Measurements from ENCODE around the gene SYNGAP1.

The SYNGAP1 gene

GRCh38 chr6:33405386-33405940 lies 14.4 kb upstream of the SYNGAP1 start:
- DNase-seq = no peak

DNA sequence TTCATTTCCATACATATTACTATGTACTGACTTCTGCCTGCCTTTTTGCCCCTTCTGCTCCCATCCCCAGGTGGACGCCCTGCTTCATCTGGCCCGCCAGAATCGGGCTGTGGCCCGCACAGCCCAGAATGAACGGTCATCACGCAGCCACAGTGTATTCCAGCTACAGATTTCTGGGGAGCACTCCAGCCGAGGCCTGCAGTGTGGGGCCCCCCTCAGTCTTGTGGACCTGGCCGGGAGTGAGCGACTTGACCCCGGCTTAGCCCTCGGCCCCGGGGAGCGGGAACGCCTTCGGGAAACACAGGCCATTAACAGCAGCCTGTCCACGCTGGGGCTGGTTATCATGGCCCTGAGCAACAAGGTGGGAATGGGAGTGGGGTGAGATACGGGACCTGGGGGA lies 13.7 kb upstream of the SYNGAP1 start:
- DNase-seq = no peak

DNA sequence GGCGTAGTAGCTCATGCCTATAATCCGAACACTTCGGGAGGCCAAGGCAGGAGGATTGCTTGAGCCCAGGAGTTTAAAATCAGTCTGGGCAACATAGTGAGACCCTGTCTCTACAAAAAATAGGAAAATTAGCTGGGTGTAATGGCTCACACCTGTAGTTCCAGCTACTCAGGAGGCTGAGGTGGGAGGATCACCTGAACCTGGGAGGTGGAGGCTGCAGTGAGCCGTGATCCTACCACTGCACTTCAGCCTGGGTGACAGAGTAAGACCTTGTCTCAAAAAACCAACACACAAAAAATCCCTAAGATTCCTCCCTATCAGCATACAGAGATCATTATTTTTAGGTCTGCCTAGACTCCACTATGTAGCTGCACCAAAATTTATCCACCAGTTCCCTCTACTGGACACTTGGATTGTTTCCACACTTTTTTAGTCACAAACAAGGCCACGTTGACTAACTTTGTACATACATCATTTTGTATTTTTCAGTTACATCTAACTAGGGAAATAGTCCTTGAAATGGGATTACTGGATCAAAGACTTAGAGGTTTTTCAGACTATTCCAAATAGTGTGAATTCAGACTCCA lies 12.6 kb upstream of the SYNGAP1 start:
- no peak for DNase-seq

DNA sequence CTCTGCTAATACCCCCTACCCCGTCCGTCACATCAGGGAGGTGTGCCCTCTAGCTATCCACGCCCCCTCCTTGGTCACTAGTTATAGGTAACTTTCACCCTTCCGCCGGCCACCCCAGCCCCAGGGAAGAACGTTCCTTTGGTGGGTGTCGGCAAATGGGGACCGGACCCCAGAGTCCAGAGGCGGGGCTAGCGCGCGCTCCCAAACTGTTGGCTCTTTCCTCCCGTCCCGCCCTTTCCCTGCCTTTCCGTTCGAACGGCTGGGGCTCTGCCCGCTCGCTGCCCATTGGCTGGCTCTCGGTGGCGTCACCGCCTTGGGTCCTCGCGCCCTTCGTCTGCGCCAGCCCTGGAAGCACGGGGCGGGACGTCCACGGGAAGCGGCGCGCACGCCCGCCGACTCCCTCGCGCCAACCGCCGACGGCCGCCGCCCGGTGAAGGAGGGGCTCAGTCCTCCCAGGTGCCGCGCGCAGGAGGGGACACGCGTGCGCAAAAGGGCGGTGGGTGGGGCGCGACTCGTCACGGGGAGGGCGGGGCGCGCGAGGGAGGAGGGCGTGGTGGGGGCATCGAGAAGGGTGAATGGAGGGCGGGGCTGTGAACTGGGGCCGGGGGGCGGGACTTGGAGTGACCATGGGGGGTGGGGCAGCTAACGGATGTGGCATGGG lies 9.7 kb upstream of the SYNGAP1 start:
- peak; percentile 99 for DNase-seq

DNA sequence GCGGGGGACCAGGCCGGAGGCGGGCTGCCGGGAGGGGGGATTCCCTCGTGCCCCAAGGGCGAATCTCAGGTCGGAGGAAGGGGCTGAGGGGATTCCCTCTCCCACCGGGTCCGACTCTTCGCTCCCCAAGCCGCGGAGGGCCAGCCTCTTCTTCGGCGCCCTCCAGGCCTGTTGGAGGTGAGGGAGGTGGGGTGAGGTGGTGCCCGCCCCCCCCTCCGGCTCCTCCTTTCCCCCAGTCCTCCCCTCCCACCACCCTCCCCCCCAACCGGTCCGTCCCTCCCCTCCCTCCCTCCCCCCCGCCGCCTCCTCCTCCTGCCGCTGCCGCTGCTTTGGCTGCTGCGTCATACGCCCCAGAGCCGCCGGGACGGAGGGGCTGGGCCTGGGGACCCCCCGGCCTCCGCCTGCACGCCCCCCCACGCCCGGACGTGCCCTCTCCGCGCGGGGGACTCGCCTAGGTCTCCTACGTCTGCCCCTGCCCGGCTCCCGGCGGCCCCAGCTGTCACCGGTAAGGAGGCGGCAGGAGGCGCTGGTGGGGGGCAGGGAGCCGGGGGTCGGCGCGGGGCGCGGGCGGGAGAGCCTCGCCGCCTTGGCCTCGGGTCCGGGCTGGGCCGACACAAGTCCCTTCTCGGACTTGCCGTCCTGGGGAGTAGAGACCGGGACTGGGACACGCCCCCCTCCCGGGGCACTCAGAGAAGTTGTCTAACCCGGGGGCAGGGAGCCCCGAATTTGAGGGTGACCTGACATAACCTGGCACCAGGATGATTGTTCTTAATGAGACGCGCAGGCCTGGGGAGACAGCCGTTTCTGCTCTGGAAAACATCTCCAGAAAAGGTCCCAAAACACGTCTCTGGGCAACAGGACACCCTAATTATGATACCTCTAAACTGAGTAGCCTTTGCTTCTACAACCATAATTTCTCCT lies 8.9 kb upstream of the SYNGAP1 start, which contains the start of gene PHF1:
TSS of gene PHF1 (plus strand) at position 304 of the 921 bp plus-strand sequence. CDS start 1,250 bp downstream, outside the sequence.
- DNase-seq = no peak

- DNase-seq = no peak
Measured at GRCh38 chr6:33411632-33412005, 8.2 kb upstream of the SYNGAP1 start.

GRCh38 chr6:33412140-33413009 lies 7.5 kb upstream of the SYNGAP1 start:
- no peak for DNase-seq

DNA sequence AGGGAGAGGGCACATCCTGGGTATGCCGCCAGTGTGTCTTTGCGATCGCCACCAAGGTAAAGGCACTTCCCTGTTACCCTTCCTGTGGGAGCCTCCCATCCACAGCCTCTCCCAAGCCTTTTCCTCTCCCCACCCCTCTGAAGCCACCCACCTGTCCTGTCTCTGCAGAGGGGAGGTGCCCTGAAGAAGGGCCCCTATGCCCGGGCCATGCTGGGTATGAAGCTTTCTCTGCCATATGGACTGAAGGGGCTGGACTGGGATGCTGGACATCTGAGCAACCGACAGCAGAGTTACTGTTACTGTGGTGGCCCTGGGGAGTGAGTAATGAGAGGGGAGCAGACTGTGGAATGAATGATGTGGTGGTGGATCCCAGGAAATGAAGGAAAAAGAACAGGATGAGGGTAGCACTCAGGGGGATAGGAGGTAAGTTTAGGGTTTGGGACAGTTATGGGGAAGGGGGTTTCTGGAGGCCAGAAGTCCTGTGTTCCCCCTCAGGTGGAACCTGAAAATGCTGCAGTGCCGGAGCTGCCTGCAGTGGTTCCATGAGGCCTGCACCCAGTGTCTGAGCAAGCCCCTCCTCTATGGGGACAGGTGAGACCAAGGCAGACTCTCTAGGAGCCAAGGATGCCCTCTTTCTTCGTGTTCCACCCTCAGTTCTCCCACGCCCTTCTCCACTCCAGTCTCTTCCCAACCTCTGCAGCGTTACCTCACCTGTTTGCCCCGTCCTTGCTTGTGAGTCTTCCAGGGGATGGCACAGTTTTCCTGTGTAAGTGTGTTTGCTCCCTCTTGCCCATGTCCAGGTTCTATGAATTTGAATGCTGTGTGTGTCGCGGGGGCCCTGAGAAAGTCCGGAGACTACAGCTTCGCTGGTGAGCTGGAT lies 6.4 kb upstream of the SYNGAP1 start:
- DNase-seq = no peak

DNA sequence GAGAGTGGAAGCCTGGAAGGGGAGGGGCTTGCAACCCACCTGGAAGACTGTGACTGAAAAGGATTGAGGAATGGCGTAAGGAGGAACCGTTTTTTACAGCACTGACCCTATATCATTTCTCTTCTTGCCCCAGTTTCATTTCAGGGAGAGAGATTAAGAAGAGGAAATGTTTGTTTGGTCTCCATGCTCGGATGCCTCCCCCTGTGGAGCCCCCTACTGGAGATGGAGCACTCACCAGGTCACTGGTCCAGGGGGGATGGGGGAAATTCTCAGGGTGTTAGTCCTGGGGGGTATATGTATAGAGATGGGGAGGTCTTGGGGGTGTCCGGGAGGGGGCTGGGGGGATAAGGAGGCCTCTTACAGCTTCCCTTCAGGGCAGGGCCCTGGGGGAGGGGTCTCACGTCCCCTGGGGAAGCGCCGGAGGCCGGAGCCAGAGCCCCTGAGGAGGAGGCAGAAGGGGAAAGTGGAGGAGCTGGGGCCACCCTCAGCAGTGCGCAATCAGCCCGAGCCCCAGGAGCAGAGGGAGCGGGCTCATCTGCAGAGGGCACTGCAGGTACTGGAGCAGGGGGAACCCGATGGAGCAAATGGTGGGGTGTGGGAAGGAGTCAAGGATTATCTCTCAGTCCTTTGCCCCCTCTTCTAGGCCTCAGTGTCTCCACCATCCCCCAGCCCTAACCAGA lies 5.1 kb upstream of the SYNGAP1 start:
- DNase-seq = peak; percentile 45

GRCh38 chr6:33415831-33416230 lies 4.0 kb upstream of the SYNGAP1 start:
- no peak for DNase-seq

DNA sequence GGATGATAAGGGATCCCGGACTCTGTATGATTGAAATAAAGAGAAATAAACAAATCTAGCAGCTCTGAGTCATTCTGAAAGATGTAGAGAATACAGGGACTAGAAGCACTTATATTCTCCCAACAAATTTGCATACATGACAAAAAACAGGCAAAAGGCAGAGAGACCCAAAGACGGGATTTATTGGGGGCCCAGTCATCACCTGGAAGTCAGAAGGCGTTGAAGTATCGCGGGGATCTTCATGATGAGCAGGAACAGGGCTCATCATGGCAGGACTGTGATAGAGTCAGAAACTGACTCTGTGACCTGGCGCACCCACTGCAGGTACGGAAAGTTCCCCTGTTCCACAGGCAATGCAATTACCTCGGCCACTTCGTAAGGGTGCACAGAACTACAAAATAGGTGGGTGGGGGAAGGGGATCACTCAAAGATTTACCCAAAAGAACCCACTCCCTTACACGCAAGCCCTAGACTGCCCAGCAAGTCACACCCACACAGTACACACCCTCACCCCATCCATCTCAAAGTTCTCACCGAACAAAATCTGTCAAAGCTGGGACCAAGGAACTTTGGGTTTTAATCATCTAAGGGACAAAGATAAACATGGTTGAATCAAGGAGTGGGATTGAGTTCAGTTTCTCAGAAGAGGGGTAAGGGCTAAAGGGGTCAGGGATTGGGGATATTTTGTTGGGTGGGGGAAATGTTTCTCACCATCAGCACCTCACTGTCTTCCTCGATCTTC lies 3.3 kb upstream of the SYNGAP1 start:
- no peak for DNase-seq

DNA sequence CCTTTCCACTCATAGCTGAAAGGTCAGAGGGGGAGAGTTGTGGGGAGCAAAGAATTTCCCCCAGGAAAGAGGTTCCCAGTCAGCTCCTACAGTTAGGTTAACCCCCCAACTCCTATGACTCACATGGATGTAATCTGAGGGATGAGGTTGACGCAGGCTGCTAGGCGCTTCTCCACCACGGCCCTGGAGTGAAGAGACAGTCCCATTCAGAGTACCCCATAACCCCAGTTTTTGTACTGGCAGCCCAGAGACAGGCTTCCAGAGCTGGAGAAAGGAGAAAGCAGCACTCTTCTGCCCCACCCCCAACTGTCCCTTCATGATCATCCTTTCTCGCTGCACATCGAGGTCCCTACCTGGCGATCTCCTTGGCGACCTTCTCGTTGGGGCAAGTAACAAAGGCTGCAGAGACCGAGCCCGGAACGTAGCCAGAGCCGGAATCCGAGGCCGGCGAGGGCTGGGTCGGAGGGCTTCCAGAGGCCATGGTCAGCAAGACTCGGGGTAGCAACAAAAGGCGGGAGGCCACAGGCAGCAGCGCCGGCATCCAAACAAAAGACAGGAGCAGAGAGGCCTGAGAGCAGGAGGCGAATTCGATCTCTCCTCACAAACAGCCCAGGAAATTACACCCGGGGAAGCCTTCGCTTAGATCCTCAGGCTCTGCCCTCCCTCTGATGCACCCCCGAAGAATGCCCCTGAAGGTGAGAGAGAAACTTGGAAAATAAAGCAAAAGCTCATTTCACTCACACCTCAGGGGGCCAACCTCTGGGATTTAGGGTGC lies 2.5 kb upstream of the SYNGAP1 start:
- DNase-seq = no peak

- peak; percentile 100 for DNase-seq
Measured at GRCh38 chr6:33417903-33418689, 1.8 kb upstream of the SYNGAP1 start, which contains the start of gene CUTA. Gene CUTA, minus strand, starts transcription at chr6:33418107. Its CDS starts 107 bp downstream, at chr6:33418000.

- DNase-seq = peak; percentile 84
Measured at GRCh38 chr6:33418690-33419291, 1.1 kb upstream of the SYNGAP1 start.

DNA sequence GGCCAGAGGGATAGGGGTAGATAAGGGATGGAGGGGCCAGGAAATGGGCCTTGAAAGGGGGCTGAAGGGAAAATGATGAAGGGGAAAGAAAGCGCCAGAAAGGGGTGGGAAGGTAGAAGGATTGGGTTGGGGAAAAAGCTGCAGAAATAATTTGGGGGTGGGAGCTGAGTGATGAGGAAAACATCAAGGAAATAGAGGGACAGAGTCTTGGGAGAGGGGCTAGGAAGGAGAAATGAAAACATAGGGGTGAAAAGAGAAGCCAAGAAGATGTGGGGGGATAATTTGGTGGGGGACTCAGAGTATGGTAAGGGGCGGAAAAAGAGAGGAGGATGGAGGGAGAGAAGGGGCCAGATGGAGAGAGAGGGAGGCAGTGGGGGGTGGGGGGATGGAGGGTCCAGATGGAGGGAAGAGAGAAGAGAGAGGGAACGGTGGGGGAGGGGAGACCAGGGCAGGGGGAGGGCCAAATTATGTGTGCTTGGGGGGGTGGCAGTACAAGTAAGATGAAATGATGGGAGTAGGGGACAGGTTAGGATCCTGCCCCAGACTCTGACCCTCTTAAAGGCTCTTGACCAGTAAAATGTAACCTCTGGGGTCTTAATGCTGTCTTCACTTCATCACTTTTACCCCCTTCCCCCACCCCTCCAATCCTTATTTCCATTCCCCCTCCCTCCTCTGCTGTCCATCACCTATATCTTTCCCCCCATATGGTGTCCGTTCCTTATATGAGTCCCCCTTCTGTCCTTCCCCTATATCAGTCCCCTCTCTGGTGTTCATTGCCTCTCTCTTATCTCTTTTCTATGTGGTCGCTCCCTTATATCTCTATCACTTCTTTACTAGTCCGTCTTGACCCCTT lies 852 bp downstream of the SYNGAP1 start:
- DNase-seq = no peak

- no peak for DNase-seq
Measured at GRCh38 chr6:33421344-33421643, 1.4 kb downstream of the SYNGAP1 start.

DNA sequence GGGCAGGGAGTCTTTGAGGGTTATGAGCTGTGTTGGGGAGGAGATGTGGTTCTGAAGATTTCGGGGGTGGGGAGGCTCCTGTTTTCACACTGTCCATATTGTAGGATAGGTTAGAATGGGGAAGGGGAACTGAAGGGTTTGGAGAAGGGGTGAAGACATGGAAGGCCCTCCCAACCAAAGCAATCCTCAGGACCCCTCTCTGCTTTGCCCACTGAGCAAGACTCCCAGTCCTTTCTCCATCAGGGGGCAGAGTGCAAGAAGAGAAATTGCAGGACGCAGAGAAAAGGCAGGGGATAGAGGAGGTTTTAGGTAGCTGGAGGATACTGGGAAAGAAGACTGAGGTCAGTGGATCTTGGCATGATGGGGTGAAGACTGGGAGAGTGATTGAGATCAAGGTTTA lies 3.9 kb downstream of the SYNGAP1 start:
- DNase-seq = no peak
